Hepatocyte (in vitro differentiated cells): ENCODE data around the gene ATP2A2.

ENCODE experiments used
- CTCF ChIP-seq: fragments of 200-600 bp; sonication (generic); IDR thresholded peaks from 2 replicates; pipeline ENCODE4 v1.5.1; 2016; ENCODE audit warnings: antibody characterized with exemption, mild to moderate bottlenecking; ENCODE audit not compliant: poor library complexity
- EZH2 ChIP-seq: fragments of 200-600 bp; sonication (generic); IDR thresholded peaks from 2 replicates; pipeline ENCODE4 v1.6.1; 2016; ENCODE audit warnings: antibody characterized with exemption, mild to moderate bottlenecking, borderline replicate concordance

- TF ChIP-seq CTCF (no peak), EZH2 (no peak)
Measured at GRCh38 chr12:110234331-110234751, 46.7 kb upstream of the ATP2A2 start.
